Choroid plexus epithelial cell (primary cell): ENCODE results near the gene QSOX2.

Experiments
- DNase-seq: peaks from one replicate; pipeline ENCODE4 v3.0.0-alpha.2; 2010; ENCODE audit warnings: low read depth
- H3K4me3 ChIP-seq: 2 replicates; pipeline ENCODE4 v1.5.1; 2011; ENCODE audit warnings: low read depth, mild to moderate bottlenecking, control low read depth, low read length, moderate library complexity
- CTCF ChIP-seq: conservative IDR thresholded peaks from 2 replicates; pipeline ENCODE4 v1.5.1; 2011; ENCODE audit warnings: low read depth, mild to moderate bottlenecking, control low read depth, inconsistent platforms, low read length, moderate library complexity

The QSOX2 gene

GRCh38 chr9:136182850-136183422, 62.7 kb downstream of the QSOX2 start:
- TF ChIP-seq CTCF, result no peak

DNA sequence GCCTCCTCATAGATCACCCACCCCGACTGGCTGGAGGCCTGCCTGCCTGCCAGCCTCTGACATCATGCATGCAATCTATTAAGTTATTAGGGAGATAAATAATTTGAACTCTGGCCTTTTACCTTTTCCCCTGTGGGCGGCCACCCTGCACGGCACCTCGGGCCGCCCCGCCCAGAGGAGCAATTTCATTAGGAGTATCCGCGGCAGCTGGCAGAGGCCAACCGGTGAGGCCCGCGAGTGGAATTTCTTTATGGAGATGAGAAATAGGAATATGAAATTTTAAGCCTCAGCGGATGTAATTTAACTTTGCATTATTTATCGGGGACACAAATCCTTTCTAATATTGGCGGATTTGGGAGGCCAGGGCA, 63.2 kb downstream of the QSOX2 start:
- no peak for DNase-seq
- no peak overlapping the region for H3K4me3 ChIP-seq
- TF ChIP-seq CTCF, result no peak

More at GRCh38 chr9:136182850-136183422, 62.7 kb downstream of the QSOX2 start:
- no peak for DNase-seq
- H3K4me3 ChIP-seq, result no peak overlapping the region

DNA sequence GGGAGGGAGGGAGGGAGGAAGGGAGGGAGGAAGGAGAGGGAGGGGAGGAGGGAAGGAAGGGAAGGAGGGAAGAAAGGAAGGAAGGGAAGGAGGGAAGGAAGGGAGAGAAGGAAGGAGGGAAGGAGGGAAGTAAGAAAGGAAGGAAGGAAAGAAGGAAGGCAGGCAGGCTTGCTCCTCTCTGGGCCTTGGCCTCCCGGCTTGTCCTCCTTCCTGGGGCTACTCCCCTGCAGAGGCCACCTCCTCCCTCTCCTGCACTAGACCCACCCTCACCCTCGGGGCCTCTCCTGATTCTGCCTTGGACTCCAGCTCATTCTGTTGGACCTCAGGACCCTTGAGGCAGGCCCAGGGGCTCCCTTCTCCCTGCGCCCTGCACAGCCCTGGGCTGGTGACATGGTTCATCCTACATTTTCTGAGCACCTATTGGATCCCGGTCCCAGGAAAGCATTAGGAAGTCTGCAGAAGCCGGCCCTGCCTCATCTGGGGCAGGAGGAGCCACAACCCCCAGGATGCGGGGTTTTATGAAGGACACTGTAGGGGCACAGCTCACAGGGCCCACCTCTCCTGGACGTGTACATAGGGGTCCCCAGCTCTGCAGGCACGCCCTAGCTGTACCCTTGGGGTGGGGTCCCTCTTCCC, 63.7 kb downstream of the QSOX2 start:
- H3K4me3 ChIP-seq, result no peak overlapping the region
- no peak for TF ChIP-seq CTCF
- DNase-seq, result no peak

DNA sequence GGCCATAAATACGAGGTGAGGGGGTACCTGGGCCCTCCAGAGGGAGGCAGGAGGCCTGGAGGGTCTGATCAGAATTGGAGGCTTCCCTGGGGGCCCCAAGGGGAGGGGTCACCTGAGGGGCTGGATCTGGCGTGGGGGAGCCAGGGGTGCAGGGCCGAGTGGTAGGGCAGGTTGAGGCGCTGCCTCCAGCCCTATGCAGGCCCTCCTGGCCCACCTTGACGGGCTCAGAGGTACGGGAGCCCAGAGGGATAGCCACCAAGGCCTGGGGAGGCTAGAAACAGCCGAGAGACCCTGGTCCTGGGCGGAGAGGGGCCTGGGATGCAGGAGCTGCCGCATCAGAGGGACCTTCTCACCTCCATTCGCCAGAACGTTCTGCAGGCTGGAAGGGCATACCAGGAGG, 65.0 kb downstream of the QSOX2 start:
- no peak for DNase-seq
- H3K4me3 ChIP-seq, result no peak overlapping the region
- no peak for TF ChIP-seq CTCF

DNA sequence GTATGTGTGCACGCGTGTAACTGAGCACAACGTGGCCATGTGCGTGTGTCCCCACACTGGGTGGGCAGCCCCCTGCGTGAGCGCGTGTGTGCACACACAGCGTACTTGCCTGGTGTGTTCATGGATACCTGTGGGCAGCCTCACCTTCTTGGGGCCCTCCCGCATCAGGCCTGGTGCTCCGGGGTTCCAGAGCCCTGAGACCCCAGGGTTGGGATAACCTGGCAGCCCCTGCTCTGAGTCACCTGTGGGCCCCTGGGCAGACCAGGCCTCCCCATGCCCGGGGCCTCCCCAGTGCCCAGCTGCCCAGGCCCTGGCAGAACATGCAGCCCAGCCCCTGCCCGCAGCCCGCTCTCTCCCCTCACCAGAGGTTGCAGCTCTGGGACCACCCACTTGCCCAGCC, 65.9 kb downstream of the QSOX2 start:
- no peak overlapping the region for H3K4me3 ChIP-seq
- no peak for TF ChIP-seq CTCF
- no peak for DNase-seq

DNA sequence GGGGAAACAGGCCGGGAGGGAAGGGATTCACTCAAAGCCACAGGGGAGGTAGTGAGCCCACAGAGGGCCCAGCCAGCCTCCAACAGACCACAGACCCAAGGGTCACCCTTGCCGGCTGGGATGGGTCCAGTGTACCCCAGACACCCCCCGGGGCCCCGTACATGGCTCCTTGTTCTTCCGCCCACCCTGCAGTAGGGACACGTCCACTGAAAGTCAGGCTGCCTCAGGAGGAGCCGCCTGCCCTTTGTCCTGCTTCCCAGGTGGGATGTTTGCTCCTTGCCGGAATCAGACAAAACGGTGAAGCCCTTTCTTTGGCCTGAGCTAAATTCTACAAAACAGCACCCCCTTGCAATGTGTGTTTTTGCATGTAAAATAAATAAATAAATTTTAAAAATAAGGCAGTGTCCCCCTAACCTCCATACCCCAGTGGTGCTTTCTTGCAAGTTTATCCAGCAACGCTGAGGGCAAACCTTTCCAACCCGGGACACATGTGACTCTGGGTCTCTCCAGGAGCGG, 66.5 kb downstream of the QSOX2 start:
- no peak for TF ChIP-seq CTCF
- DNase-seq, result no peak
- no peak overlapping the region for H3K4me3 ChIP-seq

DNA sequence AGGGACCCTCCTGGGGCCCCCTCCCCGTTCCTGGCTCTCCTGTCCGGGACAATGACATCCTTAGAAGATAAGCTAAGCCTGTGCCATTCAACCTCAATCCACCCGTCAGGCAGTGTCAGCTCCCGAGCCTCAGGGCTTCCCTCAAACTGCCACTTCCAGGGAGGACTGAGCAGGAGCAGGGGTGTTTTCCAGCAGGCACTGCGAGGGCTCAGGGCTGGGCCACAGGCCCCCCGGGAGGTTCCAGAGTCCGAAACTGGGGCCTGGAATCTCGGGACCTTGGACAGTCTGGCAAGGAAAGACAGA, 66.9 kb downstream of the QSOX2 start:
- no peak for TF ChIP-seq CTCF
- DNase-seq, result no peak
- H3K4me3 ChIP-seq, result no peak overlapping the region
